ENCODE data around the gene FAM83C. TPM values are rescaled to one million over a fixed set of nuclear protein-coding genes. Genes with fewer than 3 reads are reported as not detected.

Gene FAM83C
- total RNA-seq, 1 experiment from 2014 or later: not detected

DNA sequence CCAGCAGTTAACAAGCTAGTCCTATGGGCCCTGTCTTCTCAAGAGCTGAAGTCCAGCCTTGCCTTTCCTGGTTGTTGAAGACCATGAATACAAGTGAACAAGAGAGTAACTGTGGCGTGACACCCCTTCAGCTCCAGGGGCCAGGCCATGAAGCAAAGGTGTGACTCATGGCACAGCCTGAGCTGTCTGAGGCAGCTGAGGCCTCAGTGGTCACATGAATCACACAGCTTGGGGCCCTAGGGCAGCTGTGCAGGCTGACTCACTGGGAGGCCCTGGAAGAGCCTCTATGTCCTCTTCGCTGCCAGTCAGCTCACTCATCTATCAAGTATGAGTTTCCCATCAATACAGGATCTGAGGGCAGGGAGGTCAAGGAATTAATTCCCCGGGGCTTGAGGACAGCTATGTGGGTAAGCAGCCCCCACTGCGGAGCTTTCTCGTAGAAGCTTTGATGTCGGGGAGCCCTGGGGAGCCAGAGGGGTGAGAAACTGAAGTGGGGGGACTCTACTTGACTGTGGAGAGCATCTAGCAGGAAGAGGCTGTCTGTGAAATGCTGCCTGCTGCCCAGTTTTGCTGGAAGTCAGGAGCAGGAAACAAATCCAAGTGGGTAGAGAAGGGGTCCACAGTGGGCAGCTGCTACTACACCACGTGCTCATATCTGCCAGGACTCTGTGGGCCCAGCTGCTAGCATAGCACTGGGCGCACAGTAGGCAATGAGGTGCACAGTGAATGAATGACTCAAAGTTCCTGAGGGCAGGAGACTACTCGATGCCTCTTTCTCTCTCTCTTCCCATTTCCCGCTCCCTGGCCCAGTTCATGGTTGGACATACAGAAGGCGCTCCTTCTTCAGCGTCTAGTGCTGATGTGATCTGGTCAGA is 13.7 kb upstream of the FAM83C start:
- Histone ChIP-seq H3K4me3 (ENCODE audit: low read length) (no peak overlapping the region), H3F3A (ENCODE audit: low read length, unreplicated experiment) (peaks cover 17% of the 10 kb centered on the region), H3K79me2 (ENCODE audit: low read length) (0 out of 2 replicates have a peak, but pooled peaks cover 7% of the 10 kb centered on the region), H3K36me3 (ENCODE audit: low read depth, low read length) (no peaks in the 10 kb centered on the region), H4K20me1 (ENCODE audit: low read length) (no peaks in the 10 kb centered on the region), H3K9me3 (ENCODE audit: low read length) (no peaks in the 10 kb centered on the region), H3K4me2 (ENCODE audit: low read length) (peak overlapping the region; percentile 45), H3K9me2 (replicated peaks; ENCODE audit: low read length) (no peaks in the 10 kb centered on the region), H3K27me3 (ENCODE audit: low read length) (no peaks in the 10 kb centered on the region), H3K4me1 (ENCODE audit: insufficient read depth, low read length) (peaks cover 90% of the 10 kb centered on the region), H3K27ac (ENCODE audit: low read length) (peak overlapping the region; percentile 98), H3K9ac (ENCODE audit: low read length) (peak overlapping the region; percentile 91), H2AFZ (ENCODE audit: low read length) (no peak overlapping the region)
- intact Hi-C loops (cut with micrococcal nuclease): loop anchor here (2.0 kb wide), 2 partner anchors 13 to 133 kb away; partner anchors contain the start of gene GDF5
- TF ChIP-seq, protein P1, sequence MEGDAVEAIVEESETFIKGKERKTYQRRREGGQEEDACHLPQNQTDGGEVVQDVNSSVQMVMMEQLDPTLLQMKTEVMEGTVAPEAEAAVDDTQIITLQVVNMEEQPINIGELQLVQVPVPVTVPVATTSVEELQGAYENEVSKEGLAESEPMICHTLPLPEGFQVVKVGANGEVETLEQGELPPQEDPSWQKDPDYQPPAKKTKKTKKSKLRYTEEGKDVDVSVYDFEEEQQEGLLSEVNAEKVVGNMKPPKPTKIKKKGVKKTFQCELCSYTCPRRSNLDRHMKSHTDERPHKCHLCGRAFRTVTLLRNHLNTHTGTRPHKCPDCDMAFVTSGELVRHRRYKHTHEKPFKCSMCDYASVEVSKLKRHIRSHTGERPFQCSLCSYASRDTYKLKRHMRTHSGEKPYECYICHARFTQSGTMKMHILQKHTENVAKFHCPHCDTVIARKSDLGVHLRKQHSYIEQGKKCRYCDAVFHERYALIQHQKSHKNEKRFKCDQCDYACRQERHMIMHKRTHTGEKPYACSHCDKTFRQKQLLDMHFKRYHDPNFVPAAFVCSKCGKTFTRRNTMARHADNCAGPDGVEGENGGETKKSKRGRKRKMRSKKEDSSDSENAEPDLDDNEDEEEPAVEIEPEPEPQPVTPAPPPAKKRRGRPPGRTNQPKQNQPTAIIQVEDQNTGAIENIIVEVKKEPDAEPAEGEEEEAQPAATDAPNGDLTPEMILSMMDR (conservative IDR thresholded peaks at IDR 0.05; ENCODE audit: low read depth, low read length): no peak
- TF ChIP-seq EZH2 (IDR thresholded peaks at IDR 0.05; ENCODE audit: low read length, unreplicated experiment) (no peak), EZH2phosphoT487 (IDR thresholded peaks at IDR 0.05; ENCODE audit: borderline replicate concordance, low read length) (no peak)
- ChIA-PET CTCF (interaction anchor here (0.6 to 3.7 kb wide), 6 partner anchors 13 to 777 kb away, joined by 3 to 19 read pairs (median 4); no protein-coding TSS in a partner anchor), POLR2A (ENCODE audit: unreplicated experiment) (interaction anchor here (0.6 to 1.1 kb wide), 4 partner anchors 27 to 305 kb away, joined by 3 to 5 read pairs (median 4); partner anchors contain the start of gene MMP24OS)
- peak; percentile 73 for ATAC-seq
- DNase-seq: peak; percentile 100
- TSS peak; percentile 6 for BruUV-seq (replicated peaks)

DNA sequence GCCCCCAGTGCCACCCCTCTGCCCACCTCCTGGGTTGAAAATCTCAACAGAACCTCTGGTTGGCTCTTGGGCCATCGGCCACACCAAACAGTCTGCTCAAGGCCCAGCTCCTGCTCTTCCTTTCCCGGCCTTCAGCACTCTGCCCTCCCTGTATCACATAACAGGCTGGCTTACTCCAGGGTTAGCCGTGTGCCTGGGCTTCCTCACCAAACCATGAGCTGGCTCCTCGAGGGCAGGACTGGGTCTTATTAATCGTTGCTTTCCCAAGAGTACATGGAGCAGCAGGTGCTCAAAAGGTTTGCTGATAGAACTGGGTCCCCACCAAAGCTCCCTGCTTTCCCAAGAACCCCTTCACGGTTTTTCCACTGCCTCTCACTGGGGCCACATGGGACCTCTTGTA is 12.7 kb upstream of the FAM83C start:
- Histone ChIP-seq H3K9me3 (ENCODE audit: low read length) (no peaks in the 10 kb centered on the region), H3K36me3 (ENCODE audit: low read depth, low read length) (no peaks in the 10 kb centered on the region), H4K20me1 (ENCODE audit: low read length) (no peaks in the 10 kb centered on the region), H2AFZ (ENCODE audit: low read length) (no peak overlapping the region), H3K27ac (ENCODE audit: low read length) (peak overlapping the region; percentile 98), H3K27me3 (ENCODE audit: low read length) (no peaks in the 10 kb centered on the region), H3K9me2 (replicated peaks; ENCODE audit: low read length) (no peaks in the 10 kb centered on the region), H3K4me1 (ENCODE audit: insufficient read depth, low read length) (peaks cover 86% of the 10 kb centered on the region), H3K4me2 (ENCODE audit: low read length) (peak overlapping the region; percentile 44), H3F3A (ENCODE audit: low read length, unreplicated experiment) (peaks cover 17% of the 10 kb centered on the region), H3K79me2 (ENCODE audit: low read length) (0 out of 2 replicates have a peak, but pooled peaks cover 7% of the 10 kb centered on the region), H3K4me3 (ENCODE audit: low read length) (no peak overlapping the region), H3K9ac (ENCODE audit: low read length) (peak overlapping the region; percentile 91)
- DNase-seq: no peak
- ChIA-PET CTCF (interaction anchor here (0.9 to 3.7 kb wide), 7 partner anchors 14 to 142 kb away, joined by 3 to 19 read pairs (median 4); no protein-coding TSS in a partner anchor), POLR2A (ENCODE audit: unreplicated experiment) (interaction anchor here (0.6 to 1.1 kb wide), 2 partner anchors 150 to 306 kb away, joined by 3 to 4 read pairs; no protein-coding TSS in a partner anchor)
- intact Hi-C loops (cut with micrococcal nuclease): loop anchor here (2.0 kb wide), 2 partner anchors 14 to 134 kb away; partner anchors contain the start of gene GDF5
- BruUV-seq (replicated peaks): no TSS peak
- no peak for TF ChIP-seq EZH2phosphoT487 (IDR thresholded peaks at IDR 0.05; ENCODE audit: borderline replicate concordance, low read length)
- TF ChIP-seq, protein P1 (conservative IDR thresholded peaks at IDR 0.05; ENCODE audit: low read depth, low read length): no peak
- TF ChIP-seq EZH2 (IDR thresholded peaks at IDR 0.05; ENCODE audit: low read length, unreplicated experiment): no peak
- no peak for ATAC-seq
